Activated gamma-delta T cell (primary cell): ENCODE measurements around the gene TMEM256.

Source experiments
- DNase-seq: peaks from one replicate; lab custom pipeline; 2025; lab: John Stamatoyannopoulos, UW
- total RNA-seq, 2 donors: gene quantifications; one replicate each; lab custom pipeline; 2026; lab: John Stamatoyannopoulos, UW

TMEM256 gene
- 2.3 to 2.6 reads per million in 2 donors for total RNA-seq

DNA sequence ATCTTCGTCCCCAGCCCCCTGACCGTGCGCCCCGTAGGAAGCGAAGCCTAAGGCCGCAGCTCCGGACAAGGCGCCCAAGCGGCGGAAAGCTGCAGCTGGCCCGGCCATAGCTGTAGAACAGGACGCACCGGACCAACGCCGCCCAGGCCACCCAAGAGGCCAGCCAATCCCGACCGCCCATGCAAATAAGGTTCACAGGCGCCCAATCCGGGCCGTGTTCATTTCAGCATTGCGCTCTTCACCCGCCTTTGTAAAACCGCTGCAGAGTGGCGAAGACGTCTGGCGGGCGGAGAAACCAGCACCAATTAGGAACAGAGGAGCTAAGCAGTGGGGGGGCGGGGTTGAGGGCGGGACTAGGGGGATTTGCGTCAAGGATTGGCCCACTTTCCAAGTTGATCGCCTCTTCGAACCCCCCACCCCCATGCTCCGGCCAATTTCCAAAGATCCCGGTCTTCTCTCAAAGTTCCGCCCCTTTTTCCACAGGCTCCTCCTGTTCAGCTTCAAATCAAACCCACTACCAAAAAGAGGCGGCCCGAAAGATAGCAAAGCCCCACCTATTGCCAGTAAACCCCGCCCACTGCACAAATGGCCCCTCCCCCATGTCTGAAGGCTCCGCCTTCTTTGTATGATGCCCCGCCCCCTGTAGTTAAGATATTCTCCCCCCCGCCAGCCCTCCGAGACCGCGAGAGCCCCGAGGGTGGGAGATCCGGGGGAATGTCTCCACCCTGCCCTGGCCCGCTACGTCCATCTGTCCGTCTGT is at the start of gene TMEM256:
TSS of gene TMEM256 (minus strand) at position 121 of the 760 bp plus-strand sequence. CDS start at position 108, 13 bp downstream.
- peak; percentile 79 for DNase-seq

DNA sequence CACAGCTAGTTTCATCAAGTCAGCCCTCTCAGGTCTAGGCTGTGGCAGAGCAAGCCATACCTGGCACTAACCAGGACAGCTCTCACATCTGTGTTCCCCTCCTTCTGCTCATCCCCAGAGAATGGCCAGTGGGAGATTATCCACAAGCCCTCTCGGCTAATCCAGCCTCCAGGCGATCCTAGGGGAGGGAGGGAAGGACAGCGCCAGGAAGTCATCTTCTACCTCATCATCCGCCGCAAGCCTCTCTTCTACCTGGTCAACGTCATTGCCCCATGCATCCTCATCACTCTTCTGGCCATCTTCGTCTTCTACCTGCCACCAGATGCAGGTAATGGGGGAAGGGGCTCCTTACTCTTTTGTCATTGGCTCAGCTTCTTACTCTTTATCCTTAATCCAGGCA is 44.6 kb upstream of the TMEM256 start:
- DNase-seq = no peak

DNA sequence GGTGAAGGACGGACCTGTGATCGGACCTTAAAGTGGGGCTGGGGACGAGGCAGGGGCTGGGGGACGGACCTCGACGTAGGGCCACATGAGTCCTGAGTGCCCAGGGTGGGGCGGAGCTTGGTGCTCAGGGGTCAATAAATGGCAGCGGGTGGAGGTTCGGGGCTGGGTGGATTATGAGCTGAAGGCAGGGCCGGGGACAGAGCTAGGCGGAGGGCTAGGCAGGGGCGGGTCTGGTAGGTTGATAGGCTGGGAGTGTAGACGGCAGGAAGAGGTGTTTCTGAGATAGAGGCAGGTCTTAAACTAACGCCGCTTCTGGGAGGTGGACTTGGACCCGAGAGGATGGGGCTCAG is 41.7 kb upstream of the TMEM256 start:
- DNase-seq = no peak

DNA sequence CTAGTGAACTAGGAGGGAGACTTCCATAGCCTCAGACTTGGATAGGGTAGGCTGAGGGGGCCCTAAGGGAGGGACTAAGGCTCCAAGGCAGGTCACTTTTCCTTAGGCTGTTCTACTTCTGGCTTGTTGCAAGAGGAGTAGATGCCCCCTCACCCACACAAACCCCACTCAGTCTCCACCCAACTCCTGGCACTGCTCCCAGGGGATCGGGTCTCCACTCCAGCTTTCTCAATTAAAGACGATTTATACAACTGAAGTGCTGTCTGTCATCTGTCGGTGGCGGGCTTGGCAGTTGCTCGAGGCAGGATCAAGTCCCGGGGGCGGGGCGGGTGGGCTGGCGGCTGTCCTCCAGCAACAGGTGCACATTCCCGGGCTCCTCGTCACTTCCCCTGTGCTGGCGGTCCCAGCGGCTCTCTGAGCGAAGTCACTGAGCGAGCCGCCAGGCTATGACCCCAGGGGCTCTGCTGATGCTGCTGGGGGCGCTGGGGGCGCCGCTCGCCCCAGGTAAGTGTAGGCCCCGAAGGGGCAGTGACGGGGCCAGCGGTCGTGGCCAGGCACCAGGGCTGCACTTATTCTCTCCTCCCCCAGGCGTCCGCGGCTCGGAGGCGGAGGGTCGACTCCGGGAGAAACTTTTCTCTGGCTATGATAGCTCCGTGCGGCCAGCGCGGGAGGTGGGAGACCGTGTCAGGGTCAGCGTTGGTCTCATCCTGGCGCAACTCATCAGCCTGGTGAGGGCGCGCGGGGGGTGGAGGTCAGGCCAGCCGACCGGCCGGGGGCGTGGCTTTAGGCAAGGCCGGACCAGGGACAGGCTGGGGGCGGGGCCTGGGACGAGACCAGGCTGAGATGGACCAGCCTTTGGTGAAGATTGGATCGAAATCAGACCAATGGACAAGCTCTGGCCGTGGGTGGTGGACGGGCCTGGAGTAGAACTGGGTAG is 41.1 kb upstream of the TMEM256 start, which contains the start of gene CHRNB1:
TSS of gene CHRNB1 (plus strand) at position 380 of the 937 bp plus-strand sequence. CDS start at position 447, 67 bp downstream.
- DNase-seq = no peak

DNA sequence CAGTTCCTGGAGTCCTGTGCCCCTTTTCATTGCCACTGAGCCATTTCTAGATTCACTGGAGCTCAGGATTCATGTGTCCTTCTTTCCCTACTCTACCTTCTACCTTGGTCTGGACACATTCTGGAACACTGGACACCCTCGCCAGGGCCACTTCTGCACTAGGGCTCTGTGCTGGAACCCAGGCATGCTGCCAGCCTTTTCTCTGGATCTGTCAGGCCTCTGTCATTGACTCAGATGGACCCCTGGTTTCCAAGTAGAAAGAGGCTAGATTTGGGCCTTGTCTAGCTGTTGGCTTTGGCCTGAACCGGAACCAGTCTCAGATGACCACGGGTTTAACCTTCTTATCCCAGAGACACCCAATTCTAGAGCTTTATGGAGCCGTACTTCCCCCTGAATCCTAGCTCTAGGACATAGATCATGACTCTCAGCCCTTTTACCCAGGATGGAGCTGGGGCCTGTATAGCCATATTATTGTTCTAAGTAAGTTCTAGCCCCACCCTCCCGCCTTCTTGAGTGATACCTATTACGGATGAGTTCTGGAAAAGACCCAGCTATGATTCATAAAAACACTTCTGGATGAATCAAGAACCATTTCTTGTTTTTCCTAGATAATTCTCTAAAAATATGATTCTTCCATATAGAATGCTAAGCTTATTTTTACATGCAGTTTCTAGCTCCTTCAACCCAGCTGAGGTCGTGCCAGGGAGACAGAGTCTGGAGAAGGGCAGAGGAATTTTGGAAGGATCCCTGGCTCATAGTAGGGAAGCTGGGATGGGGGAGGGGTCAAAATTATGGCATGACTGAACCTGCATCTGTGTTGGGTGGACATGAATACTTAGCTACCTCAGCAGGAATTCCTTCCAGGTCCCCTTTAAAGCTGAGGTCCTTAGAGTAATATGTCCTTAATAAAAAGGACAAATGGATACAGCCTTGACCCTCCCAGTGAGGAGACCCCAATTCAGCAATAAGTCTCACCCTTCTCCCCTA is 39.9 kb upstream of the TMEM256 start:
- no peak for DNase-seq

DNA sequence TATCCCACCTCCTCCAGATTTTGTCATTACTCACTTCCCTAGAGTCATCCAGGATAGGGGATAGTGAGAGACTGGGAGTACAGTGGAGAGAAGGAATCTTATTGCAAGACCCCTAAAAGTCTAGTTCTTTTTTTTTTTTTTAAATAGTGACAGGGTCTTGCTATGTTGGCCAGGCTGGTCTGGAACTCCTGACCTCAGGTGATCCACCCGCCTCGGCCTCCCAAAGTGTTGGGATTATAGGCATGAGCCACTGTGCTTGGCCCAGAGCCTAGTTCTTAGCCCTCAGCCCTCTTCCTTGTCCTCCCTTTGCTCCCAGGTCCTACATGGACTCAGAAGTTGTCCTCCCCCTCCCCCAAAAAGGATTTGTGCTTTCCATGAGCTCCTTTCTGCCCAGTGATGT is 38.2 kb upstream of the TMEM256 start:
- DNase-seq = no peak

DNA sequence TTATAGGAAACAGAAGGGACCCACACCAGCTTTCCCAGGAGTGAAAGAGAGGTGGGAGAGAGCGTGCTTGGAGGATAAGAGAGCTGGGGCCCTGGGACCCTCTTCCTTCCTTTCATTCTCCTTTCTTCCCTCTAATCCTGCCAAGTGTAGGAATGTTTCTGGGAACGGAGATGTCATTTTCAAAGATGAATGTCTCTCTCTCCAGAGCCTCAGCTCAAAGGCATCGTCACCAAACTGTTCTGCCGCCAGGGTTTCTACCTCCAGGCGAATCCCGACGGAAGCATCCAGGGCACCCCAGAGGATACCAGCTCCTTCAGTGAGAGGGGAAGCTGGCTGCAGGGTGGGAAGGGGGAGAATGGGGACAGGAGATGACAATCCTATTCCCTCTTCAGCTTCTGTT is 37.4 kb upstream of the TMEM256 start:
- DNase-seq = no peak

DNA sequence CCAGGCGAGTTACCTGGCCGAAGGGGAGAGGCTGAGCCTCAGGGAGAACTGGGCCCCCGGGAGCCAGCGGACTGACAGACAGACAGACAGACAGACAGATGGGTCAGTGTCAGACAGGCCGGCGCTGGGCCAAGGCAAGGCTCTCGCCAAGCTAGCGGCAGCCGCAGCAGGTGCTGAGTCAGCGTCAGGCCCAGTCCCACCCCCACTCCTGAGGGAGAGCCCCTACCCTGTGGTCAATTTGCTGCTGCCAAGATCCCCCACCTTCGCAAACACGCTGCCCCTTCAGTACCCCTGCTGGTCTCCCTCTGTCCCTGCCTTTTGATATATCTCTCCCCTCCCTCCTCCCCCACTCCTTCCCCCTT is 36.9 kb upstream of the TMEM256 start:
- DNase-seq = no peak

DNA sequence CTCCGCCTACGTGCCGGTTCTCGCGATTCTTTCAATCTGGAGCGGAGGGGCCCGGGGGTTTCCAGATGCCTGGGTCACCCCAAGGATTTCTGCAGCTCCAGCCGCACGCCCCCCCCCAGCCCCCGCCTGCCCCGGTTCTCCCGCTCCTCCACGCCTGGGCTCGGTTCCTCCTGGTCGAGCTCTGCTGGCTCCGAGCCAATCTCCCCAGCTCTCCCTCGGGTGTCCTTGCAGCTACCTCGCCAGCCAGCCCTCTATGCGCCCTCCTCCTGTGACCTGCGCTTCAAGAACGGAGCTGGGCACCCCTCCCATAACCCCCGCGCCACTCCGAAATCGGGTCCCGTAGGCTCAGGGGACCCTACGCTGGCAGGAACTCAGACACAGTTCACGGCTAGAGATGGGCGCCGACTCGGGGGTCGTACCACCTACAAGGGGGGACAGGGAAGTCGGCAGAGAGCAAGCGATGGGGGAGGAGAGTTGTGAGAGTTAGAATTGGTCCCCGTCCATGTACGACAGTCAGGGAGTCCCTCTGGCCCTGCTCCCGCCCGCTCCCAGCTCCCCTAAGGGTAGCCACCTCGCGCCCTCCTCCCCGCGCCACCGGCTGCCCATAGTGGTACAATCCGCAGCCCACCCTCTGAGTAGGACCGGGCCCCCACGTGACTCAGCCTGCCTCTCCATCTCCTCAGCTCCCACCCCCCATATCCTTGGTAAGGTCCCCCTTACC is 36.4 kb upstream of the TMEM256 start:
- no peak for DNase-seq

DNA sequence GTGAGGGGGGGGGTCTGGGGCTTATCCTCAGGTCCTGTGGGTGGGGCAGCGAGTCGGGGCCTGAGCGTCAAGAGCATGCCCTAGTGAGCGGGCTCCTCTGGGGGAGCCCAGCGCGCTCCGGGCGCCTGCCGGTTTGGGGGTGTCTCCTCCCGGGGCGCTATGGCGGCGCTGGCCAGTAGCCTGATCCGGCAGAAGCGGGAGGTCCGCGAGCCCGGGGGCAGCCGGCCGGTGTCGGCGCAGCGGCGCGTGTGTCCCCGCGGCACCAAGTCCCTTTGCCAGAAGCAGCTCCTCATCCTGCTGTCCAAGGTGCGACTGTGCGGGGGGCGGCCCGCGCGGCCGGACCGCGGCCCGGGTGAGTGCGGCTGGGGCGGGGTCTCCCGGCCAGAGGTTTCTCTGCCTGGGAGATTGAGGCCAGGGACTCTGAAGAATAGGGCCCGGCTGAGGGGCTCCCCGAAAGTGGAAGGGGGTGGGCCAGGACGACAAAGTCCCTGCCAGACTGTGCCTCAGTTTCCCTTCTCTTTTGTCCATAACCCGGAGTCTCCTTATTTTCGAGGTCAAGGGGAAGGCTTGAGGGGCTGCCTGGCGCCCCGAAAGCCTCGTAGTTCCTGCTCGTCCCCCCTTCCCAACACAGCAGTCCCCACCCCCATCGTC is 35.7 kb upstream of the TMEM256 start, which contains the start of gene FGF11:
TSS of gene FGF11 (plus strand) at position 51 of the 651 bp plus-strand sequence. CDS start at position 160, 109 bp downstream.
- DNase-seq = no peak

DNA sequence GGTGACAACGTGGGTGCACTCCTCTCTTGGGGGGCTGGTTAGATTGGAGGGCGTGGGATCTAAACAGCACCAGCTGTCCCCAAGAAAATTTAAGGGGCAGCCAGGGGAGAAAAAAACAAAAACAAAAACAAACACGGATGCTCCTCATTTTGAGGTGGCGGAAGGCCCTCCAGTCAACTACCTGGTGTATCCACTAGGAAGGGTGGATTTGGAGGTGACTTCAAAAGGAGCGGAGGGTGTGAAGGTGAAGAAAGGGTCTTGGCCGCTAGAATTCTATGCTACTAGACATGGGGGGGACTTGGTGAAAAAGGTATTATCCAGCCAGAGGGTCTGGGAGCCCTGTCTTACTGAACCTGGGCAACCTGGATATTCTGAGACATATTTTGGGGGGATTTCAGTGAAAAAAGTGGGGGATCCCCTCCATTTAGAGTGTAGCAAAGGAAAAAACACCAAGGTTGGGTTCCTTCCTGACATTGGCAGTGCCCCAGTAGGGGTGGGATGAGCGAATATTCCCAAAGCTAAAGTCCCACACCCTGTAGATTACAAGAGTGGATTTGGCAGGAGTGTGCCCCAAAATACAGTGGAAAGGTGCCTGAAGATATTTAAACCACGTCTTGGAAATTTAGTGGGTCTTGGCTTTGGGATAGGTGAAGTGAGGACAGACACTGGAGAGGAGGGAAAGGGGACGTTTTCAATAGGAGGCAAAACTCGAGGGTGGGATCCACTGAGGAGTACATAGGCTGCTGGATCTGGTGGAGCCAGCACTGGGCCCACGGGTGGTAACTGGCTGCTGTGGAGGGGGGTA is 35.0 kb upstream of the TMEM256 start:
- no peak for DNase-seq

DNA sequence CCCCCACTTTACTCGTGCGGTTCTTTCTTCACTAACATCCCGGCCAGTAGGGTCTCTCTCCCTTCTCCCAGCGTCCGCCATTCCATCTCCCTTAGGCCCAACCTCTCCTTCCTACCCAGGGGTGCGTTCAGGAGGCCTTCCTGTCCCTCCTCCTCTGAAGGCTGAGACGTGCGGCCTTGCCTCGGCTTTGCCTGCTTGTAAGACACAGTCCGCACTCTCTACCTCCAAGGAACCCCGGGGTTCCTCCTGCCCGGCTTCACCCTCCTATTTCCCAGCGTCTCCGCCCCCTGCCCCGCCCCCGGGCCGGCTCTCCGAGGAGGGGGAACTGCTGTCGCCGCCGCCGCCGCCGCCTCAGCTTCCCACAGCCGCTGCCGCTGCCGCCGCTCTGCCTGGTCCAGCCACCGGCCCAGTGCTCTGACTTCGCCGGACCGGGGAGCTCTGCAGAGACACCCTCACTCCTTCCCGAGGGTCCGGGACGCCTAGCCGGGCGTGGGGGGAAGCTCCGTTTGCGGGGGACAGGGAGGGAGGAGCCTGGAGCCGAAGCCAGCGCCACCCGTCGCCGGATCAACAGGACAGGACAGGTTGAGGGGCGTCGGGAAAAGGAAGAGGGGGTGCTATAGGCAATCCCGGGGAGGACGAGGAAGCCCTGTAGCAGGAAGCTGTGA is 34.2 kb upstream of the TMEM256 start:
- peak; percentile 25 for DNase-seq

DNA sequence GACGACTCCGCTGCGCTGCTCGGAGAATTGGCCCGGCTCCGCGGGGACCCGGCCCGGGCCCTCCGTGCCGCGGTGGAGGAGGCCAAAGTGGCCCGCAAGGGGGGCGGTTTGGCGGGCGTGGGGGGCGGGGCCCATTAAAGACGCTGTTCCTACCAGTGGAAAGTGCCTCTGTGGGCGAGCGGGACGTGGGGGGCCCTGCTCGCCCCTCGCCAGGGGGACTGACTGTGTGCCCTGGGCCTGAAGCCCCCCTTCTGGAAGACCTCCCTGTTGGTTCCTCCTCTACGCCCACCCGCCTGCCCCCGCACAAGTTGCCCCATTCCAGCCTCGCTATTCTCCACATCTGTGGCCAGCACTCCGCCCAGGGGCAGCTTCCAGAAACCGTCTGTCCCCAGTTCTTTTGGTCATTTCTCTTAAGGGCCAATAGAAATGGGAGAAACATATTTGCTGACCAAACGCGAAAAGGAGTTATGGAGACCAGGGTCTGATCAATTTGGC is 33.5 kb upstream of the TMEM256 start:
- no peak for DNase-seq

DNA sequence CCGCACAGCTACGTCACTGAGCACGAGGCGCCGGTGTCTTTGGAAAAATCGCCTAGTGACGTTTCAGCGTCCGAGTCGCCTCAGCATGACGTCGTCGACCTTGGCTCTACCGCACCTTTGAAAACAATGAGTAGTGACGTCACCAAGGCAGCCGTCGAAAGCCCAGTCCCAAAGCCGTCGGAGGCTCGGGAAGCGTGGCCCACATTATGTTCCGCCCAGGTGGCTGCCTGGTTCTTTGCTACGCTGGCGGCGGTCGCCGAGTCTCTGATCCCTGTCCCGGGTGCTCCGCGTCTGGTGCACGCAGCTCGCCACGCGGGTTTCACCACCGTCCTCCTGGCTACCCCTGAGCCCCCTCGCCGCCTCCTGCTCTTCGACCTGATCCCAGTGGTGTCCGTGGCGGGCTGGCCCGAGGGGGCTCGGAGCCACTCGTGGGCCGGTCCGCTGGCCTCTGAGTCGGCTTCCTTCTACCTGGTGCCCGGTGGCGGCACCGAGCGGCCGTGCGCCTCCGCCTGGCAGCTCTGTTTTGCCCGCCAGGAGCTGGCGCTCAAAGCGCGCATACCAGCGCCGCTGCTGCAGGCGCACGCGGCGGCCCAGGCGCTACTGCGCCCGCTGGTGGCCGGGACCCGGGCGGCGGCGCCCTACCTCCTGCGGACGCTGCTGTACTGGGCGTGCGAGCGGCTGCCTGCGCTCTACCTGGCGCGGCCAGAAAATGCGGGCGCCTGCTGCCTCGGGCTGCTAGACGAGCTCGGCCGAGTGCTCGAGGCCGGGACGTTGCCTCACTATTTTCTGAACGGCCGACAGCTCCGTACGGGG is 32.9 kb upstream of the TMEM256 start:
- DNase-seq = peak; percentile 61

DNA sequence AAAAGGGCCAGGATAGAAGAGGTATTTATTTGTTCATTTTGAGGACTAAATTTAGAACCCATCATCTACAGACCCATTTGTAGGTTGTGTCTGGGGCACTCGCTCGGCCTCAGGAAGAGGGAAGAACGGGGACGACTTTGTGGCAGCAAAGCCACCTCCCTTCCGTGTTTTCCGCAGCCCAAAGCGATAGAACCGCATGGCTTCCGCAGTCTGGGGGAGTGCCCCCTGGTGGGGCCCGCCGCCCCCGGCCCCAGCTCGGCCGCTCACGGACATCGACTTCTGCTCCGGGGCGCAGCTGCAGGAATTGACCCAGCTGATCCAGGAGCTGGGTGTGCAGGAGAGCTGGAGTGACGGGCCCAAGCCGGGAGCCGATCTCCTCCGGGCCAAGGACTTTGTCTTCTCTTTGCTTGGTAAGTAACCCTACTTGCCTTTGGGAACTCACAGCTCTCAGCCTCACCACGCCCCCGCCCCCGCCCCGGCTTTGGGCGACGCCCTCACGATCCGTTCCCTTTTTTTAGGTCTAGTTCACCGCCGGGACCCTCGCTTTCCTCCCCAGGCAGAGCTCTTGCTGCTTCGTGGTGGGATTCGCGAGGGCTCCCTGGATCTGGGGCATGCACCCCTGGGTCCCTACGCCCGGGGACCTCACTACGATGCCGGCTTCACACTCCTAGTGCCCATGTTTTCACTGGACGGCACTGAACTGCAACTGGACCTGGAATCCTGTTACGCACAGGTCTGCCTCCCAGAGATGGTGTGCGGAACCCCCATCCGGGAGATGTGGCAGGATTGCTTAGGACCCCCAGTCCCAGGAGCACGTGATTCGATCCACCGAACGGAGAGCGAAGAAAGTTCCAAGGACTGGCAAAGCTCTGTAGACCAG is 32.0 kb upstream of the TMEM256 start:
- peak; percentile 33 for DNase-seq

DNA sequence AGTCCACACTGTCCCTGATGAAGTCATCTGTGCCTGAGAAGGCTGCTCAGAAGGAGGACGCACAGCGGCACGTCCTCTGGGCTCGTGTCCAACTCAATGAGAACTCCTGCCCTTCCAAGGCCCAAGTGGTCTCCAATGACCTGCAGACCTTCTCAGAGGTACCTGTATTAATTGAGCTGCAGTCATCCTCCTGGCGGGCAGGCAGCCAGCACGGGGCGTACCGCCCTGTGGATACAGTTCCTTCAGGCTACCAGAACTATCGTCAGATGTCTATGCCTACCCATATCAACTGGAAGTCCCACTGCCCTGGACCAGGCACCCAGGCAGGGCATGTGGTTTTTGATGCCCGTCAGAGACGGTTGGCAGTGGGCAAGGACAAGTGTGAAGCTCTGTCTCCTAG is 28.4 kb upstream of the TMEM256 start:
- DNase-seq = no peak

DNA sequence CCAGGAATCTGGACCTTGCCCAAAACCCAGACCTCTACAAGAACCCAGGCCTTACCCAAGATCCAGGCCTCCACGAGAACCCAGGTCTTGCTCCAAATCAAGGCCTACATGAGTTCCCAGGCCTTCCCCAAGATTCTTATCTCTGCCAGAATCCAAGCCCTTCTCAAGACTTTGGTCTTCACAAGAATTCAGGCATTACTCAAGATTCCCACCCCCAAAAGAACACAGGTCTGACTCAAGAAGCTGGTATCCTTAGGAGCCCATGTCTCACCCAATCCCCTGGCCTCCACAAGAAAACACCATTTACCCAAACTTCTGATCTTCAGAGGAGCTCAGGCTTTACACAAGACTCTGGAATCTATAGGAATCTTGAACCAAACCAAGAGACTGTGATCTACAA is 27.3 kb upstream of the TMEM256 start:
- no peak for DNase-seq
